ENCODE results near the gene CCDC51.
"Not testable (repeated sequence)": the region's sequence is repeated elsewhere in the genome, so short reads cannot be mapped to it uniquely, and the experiment has no call there.

Gene CCDC51

DNA sequence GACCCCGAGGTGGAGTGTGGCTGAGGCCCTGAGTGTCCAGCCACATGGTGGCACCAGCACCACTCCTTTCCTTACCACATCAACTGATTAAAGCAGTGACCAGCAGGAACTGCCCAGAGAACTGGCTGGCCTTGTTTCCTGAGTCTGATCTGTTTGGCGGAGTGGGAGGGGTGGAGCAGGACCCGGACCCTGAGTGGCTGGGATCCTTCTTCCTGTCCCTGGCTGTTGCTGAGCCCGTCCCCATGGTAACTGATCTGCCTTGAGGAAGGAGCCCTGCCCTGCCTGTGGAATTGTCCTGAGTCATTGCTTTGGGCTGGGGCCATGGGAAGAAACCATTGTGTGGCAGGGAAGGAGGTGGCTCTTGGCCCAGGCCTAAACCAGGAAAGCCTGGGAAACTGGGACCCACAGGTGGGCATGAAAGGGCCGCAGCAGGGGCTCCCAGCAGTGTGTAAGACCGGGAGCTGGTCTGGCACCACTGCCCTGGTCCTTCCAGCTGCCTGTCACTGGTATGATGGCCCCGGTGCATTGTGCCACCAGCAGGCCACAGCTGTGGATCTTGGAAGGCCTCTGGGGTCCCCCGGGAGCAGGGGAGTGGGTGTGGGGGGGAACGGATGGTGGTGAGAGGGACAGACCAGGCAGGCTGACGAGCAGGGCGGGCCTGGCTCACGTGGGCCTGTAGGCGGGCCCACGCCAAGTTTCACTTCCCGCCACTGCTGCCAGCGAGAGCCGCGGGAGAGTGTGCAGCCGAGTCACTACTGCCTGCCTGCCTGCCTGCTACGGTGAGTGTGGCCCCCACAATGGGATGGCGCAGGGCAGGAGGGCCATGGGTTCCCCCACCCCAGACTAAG, 25.8 kb upstream of the CCDC51 start:
- peak; percentile 98 for DNase-seq

DNA sequence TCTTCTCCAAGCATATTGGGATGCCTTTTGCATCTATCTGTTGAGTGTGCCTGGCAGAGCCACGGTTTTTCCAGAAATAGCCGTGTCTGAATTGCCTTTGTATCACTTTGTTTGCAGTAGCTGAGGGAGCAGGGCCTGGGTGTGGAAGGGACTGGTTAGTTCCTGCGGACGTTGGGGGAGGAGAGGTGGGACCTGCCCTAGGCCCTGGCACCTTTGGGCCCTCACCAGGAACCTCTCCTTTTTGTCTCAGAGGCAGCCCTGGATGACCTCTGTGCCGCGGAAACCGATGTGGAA, 25.3 kb upstream of the CCDC51 start:
- no peak for DNase-seq

DNA sequence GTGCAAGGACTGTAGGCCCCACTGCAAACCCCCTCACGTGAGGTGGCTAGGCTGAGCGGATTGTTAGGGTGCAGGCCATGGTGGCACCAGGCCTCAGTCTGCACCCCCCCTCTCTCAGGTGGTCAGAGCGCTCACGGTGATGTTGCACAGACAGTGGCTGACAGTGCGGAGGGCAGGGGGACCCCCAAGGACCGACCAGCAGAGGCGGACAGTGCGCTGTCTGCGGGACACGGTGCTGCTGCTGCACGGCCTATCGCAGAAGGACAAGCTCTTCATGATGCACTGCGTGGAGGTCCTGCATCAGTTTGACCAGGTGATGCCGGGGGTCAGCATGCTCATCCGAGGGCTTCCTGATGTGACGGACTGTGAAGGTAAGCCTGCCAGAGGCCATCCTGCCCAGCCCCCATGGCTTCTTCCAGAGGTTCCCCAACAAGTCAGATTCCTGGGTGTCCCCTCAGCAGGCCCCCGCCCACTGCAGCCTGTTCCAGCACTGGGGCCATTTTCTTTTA, 24.8 kb upstream of the CCDC51 start:
- no peak for DNase-seq

DNA sequence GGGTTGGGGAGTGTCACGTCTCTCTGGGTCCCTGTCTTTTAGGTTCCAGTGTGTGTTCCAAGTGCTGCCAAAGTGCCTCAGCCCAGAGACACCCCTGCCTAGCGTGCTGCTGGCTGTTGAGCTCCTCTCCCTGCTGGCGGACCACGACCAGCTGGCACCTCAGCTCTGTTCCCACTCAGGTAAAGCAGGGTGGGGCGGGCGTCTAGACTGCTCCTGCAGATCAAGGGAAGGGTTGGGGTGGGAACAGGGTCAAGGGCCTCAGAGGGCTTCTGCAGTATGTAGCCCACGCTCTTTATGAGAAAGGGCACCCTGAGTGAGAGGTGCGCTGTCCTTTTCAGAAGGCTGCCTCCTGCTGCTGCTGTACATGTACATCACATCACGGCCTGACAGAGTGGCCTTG, 23.8 kb upstream of the CCDC51 start:
- DNase-seq, result no peak

DNA sequence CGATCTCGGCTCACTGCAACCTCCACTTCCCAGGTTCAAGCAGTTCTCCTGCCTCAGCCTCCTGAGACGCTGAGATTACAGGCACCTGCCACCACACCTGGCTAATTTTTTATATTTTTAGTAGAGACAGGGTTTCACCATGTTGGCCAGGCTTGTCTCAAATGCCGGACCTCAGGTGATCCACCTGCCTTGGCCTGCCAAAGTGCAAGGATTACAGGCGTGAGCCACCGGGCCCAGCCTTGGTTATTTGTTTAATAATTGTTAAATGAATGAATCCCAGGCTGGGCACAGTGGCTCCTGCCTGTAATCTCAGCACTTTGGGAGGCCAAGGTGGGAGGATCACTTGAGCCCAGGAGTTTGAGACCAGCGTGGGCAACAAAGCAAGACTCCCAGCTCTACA, 21.8 kb upstream of the CCDC51 start:
- DNase-seq, result not testable (repeated sequence)

DNA sequence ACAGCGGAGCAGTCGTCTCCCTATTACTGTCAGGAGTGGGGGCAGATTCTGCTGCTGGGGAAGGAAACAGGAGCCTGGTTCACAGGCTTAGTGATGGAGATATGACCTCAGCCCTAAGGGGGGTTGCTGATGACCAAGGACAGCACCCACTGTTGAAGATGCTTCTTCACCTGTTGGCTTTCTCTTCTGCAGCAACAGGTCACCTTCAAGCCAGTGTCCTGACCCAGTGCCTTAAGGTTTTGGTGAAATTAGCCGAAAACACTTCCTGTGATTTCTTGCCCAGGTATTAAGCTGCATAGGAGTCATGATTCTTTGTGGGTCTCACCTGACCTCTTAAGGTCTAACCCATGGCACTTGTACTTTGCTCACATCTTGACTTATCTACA, 20.6 kb upstream of the CCDC51 start:
- DNase-seq, result no peak

DNA sequence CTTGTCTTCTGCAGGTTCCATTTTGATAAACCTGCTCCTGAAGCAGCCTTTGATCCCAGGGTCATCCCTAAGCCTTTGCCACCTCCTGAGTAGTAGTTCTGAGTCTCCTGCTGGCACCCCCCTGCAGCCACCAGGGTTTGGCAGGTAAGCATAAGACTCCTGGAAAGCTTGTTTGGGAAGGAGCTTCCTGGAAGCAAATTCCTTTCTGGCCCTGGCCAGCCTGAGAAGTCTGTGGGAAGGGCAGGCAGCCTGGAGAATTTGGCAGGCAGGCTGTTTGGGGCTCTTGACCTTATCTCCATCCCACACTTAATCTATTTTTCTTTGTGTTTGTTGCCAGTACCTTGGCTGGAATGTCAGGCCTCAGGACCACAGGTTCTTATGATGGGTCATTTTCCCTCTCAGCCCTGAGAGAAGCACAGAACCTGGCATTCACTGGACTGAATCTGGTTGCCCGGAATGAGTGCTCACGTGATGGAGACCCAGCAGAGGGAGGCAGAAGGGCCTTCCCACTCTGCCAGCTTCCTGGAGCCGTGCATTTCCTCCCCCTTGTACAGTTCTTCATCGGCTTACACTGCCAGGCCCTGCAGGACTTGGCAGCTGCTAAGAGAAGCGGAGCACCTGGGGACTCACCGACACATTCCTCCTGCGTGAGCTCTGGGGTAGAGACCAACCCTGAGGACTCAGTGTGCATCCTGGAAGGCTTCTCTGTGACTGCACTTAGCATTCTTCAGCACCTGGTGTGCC, 20.0 kb upstream of the CCDC51 start:
- no peak for DNase-seq

DNA sequence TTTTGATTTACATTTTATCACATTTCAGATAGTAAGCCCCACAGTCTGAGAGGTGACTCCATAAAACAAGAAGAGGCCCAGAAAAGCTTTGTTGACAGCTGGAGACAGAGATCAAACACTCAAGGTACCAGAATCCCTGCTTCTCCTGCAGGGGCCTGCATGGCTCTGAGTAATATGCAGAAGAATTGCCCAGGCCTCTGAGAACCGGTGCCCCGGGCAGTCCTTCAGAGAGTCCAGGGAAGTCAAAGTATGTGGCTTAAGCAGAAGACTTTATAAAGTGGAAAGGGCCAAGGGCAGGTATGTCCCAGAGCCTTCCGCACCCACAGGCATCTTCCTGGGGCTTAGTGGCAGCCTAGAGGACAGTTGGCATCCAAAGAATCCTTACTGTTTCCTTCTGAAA, 19.4 kb upstream of the CCDC51 start:
- DNase-seq, result no peak

DNA sequence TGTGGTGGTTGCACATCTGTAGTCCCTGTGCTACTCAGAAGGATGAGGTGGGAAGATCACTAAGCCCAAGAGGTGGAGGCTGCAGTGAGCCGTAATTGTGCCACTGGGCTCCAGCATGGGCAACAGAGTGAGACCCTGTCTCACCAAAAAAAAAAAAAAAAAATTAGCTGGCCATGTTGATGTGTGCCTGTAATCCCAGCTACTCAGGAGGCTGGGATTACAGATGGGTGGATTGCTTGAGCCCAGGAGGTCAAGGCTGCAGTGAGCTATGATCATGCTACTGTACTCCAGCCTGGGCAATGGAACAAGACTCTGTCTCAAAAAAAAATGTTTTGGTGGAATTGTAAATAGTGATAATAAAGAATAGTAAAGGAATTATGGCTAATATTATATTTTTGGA, 16.5 kb upstream of the CCDC51 start:
- DNase-seq, result no peak

DNA sequence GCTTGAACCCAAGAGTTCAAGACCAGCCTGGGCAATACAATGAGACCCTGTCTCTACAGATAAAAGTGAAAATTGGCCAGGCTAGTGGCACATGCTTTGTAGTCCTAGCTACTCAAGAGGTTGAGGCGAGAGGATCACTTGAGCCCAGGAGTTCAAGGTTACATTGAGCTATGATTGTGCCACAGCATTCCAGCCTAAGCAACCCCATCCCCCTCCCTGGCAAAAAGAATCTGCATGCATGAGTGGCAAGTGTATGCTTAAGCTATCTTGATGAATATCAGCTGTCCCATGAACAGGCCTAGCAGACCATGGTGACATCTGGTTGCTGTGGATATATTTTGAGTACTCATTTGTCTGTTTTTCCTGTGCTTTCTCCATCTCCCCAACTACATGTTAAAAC, 11.4 kb upstream of the CCDC51 start:
- DNase-seq, result no peak

DNA sequence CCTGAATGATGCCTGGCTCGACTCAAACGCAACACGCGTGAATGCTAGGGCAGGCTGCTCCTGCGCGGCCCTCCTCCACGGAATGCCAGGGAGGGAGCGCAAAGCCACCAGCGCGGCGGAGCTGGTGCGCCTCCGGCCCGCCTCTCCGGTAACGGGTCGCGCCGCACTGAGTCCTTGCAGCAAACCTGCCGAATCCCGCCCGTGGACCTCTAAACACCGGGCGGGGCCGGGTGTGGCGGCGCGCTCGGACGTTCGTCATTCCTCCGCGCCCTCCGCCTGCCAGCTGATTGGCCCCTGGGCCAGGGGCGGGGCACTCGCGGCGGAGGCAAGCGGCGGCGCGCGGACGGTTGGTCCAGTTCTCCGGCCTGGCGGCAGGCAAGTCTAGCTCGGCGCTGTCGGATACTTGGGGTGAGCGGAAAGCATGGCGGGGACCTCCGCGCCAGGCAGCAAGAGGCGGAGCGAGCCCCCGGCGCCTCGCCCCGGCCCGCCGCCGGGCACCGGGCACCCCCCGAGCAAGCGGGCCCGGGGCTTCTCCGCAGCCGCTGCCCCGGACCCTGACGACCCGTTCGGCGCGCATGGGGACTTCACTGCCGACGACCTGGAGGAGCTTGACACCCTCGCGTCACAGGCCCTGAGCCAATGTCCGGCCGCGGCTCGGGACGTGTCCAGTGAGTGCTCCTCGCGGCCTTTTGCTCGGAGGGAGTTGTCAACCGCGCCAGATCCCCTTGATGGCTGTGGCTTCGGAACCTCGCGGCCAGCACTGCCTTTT, 6.7 kb upstream of the CCDC51 start, which contains the start of gene ATRIP:
TSS of gene ATRIP (plus strand) at position 313 of the 769 bp plus-strand sequence. CDS start at position 422, 109 bp downstream.
- peak; percentile 96 for DNase-seq

DNA sequence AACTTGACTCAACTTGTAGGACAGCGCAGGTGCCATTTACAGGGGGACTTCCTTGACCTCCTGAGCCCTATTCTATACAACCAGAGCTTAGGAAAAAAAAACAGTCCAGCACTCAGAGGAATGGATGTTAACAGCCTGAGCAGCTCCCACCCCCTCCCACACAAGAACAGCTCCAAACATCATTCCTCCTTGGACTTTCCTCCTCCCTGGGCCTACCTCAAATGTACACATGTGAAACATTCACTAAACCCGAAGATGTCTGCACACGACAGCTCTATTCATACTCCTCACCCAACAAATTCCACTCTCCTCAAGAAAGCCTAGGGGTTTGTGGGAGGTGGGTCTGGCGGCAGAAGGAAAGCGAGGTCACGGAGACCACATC, 6.1 kb upstream of the CCDC51 start:
- no peak for DNase-seq

DNA sequence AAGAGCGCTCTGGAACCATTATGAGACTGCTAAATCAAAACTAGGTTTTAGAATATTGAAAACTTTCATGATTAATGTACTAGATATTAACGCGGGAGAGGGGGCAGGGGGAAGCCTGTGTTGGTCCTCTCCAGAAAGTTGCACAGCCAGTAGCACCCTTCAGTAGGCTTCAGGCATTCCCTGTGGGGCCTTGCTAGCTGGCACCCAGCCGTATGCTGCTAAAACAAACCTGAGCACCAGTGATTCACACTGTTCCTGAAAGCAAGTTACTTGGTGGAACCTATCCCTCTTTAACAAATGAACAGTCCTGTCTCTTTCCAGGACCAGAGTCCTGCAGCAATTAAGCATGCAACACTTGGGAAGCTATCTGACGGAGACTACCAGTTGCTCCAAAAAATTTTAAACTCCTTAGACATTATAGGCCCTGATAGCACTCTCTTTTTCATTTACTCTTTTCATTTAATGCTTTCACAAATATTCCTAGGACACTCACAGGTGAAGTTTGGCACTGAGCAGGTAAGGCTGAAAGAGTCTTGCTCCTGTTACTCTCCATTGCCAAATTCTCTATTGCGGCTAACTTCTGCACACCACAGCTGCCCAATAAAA, 5.5 kb upstream of the CCDC51 start:
- no peak for DNase-seq

DNA sequence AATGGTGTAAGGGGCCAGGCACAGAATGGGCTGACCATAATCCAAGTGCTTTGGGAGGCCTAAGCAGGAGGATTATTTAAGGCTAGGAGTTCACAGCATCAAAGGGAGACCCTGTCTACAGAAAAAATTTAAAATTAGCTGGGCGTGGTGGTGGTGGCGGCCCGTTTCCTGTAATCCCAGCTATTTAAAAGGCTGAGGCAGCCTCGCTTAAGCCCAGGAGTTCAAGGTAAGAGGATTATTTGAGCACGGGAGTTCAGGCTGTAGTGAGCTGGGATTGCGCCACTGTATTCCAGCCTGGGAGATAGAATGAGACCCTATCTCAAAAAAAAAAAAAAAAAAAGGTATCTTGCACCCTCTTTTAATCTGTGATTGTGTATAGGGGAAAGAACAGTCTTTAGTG, 2.0 kb upstream of the CCDC51 start:
- no peak for DNase-seq

DNA sequence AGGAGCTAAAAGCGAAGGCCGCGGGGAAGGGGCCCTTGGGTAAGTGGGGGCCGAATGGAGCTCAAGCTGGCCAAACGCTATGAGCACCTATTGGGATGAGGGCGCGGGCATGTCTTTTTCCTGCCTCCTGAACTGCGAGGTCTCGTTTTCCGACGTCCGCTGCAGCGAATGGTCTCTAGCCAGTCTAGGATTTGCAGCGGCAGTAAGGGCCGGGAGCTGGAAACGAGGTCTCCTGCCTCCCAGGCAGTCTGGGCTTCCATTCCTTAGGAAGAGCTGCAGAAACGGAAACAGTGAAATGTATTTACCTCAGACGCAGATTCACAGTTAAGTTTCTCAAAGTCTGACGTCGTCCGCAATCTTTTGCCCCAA, 655 bp upstream of the CCDC51 start:
- DNase-seq, result no peak

DNA sequence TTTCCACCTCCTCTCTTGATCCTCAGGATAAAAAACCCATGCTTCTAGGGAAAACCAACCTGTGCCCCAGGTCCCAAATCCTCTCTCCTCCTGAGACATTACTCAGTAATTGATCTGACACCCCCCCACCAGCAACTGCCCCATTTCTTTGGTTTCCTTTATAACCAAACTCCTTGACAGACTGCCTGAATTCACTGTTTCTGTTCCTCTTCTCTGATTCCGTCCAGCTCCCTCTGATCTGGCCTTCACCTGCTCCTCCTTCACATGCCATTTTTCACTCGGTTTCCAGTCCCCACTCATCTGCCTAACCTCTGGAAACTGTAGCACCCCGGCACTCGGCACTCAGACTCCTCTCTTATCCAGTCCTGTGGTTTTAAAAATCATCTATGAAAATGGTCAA, 2.1 kb downstream of the CCDC51 start:
- no peak for DNase-seq

DNA sequence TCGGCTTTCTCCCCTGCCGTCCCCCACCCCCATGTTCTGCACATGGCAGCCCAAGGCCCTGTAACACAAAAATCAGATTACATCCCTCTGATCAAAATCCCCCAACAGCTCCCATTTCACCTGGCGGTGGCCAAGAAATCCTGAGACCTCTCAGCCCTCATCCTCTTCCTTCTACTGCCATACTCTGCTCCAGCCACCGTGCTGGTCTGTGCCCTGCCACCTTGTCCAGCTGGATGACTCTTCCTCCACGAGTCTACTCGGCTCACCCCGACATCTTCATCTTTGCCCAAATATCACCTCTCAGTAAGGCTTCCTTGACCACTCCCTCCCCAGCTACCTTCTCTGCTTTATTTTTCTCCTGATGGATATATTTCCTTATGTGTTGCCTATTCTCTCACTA, 3.1 kb downstream of the CCDC51 start:
- no peak for DNase-seq

DNA sequence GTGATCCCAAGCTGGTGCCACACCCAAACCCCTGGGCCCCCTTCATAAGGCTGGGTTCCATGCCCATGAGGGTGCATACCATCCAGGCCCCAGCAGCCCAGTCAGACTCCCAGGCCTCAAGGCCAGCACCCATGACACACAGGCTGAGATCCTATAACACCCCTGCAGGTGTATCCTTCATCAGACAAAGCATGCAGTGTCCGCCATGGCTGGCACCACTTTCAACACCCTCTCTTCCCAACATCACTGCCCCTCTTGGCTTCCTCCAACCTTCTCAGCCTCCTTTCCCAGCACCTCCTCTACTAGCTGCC, 3.5 kb downstream of the CCDC51 start:
- DNase-seq, result no peak

DNA sequence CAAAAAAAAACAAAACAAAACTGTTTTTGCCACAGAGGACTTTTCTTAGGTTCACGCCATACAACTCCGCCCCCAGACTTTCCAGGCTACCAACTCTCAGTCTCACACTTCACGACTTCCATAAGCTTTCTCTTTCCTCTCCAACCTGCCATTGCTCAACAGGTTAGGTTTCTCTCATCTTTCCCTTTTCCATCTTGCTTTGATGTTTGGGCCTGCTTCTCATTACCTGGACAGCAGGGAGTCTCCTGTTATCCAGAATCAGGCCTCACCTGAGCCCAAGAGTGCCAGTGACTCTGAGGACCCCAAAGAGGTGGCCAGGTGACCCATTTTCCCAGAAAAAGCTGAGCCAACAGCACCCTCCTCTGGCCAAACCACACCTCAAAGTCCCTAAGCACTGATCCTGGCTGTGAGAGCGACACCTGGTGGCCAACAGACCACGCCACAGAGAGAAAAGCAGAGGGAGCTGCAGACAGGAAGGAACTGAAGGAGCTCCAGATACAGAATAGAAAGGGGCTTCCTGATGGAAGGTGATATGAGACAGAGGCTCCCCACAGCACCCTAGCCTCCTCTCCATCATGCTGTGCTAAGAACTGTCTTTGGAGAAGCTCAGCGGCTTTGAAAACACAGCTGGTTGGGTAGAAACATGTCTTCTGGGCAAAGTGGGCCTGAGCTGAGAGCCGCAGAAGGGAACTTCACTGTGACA, 4.0 kb downstream of the CCDC51 start:
- DNase-seq, result peak; percentile 96

DNA sequence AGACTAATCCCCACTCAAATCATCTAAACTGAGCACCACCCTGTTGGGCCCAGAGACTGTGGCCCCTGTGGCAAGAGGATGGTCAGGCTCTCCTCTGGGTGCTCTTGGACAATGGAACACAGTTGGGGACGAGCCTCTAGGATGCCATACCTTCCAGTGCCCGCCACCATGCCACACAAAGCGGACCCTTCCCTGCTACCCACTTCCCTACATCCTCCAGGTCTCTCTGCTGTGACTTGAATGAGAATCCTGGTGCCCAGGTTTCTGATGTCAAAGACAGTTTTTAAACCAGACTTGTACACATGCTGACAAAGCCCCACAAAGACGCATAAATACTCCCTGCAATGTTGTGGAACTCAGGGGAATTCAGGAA, 4.7 kb downstream of the CCDC51 start:
- DNase-seq, result no peak

DNA sequence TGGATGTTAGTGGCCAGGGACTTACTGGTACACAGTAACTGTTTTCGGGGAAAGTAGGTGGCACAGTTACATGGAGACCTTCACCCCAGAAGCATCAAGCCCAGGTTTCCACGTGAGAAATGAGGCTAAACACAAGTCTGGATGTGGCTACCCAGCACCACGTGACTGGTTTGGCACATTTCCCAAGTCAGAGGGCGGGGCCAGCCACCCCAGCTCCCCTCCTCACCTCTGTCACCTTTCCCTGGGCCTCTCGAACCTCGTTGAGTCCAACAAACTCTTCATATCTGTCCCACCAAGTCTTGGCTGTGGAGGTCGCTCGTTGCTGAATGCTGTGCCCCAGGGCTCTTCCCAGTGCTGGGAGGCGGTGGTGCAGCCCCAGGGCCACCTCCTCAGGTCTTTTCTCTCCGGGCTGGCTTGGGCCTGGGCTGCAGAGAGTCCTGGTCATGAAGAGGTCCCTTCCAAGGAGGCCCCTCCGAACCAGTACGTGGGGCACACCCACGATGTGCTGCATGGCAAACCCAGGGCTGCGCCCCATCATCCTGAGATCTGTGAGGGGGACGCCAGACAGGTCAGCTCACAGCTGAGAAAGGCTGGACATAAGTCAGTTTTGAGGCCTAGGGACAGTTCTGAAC, 5.2 kb downstream of the CCDC51 start:
- DNase-seq, result no peak

DNA sequence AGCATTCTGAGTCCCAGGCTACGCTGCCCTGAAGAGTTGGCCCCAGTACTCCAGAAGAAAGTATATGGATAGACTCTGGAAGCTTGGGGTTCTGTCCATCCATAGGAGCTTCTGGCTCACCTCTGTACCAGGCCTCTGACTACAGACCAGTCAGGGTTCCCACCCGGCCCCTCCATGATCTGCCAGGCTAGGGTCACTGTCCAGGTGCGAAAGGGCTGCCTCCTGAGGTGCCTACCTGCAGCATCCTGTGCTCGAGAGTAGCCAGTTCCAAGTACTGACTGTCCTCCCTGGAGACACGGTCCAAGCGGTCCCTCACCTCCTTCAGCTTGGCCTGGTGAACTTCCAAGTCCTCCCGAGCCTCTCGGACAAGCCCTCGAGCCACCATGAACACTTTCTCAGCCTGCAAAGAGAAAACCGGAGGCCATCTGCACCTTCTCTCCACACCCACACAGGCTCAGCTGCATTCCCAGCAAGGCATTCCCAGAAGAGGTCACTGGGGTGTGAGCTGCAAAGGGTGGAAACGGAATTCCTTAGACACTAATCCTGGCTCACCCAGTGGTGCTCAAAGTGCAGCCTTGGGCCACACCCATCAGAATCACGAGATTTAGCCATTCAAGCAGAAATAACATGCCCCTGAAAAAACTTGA, 6.3 kb downstream of the CCDC51 start:
- peak; percentile 67 for DNase-seq

Data from eye (tissue), 1 donor.